Stimulated activated effector memory CD8-positive, alpha-beta T cell treated with anti-CD3 and anti-CD28 coated beads, Interleukin-12 subunit alpha, Interleukin-12 subunit beta, amount 100 ng/mL, for 72 hours (primary cell): Measurements from ENCODE around the gene INO80B.
A peak's percentile ranks its signal among the peaks of the same experiment; 100 is the strongest.
"Not testable (repeated sequence)": the region's sequence is repeated elsewhere in the genome, so short reads cannot be mapped to it uniquely, and the experiment has no call there.

Source experiments
- ATAC-seq: fragments of 150-1000 bp; cut with Tn5 transposase; 2 replicates; pipeline ENCODE4 v1.10.0; 2021
- DNase-seq, 2 donors: peaks; one replicate each; pipeline ENCODE4 v3.0.0; 2021 to 2022; ENCODE audit warnings: low spot score in 2 of 2
- H3K27ac Mint-ChIP-seq: one replicate; pipeline ENCODE4 v1.8.0; 2022; ENCODE audit warnings: mild to moderate bottlenecking, mixed read lengths
- H3K36me3 Mint-ChIP-seq: one replicate; pipeline ENCODE4 v1.8.0; 2022; ENCODE audit warnings: mild to moderate bottlenecking, mixed read lengths
- H3K4me1 Mint-ChIP-seq: one replicate; pipeline ENCODE4 v1.8.0; 2022; ENCODE audit warnings: mixed read lengths
- H3K4me3 Mint-ChIP-seq: one replicate; pipeline ENCODE4 v1.8.0; 2022; ENCODE audit warnings: mild to moderate bottlenecking, mixed read lengths
- H3K9me3 Mint-ChIP-seq: one replicate; pipeline ENCODE4 v1.8.0; 2022; ENCODE audit warnings: mixed read lengths

Gene INO80B

GRCh38 chr2:74458132-74458937, 3.4 kb downstream of the INO80B start, which contains the start of gene WBP1:
WBP1 (plus strand) TSS chr2:74458438; CDS start chr2:74458603, 165 bp downstream.
- Mint-ChIP-seq H3K36me3 (peaks cover 89% of the 10 kb centered on the region), H3K4me3 (peak within 1 kb of the TSS; percentile 98), H3K4me1 (peaks cover 76% of the 10 kb centered on the region), H3K27ac (peak within 1 kb of the TSS; percentile 97), H3K9me3 (no peaks in the 10 kb centered on the region)
- peak; percentile 88 to 99 for DNase-seq
- peak; percentile 89 for ATAC-seq

- peak overlapping the region; percentile 98 for H3K4me3 Mint-ChIP-seq
- ATAC-seq (no peak), DNase-seq (no peak)
- peaks cover 94% of the 10 kb centered on the region for H3K36me3 Mint-ChIP-seq
- peak overlapping the region; percentile 97 for H3K27ac Mint-ChIP-seq
- H3K4me1 Mint-ChIP-seq = peaks cover 76% of the 10 kb centered on the region
- H3K9me3 Mint-ChIP-seq = no peaks in the 10 kb centered on the region
Measured at GRCh38 chr2:74458938-74459363, 4.1 kb downstream of the INO80B start.

- H3K9me3 Mint-ChIP-seq, ATAC-seq, DNase-seq: not testable (repeated sequence)
- H3K36me3 Mint-ChIP-seq = peaks cover 91% of the 10 kb centered on the region
- H3K27ac Mint-ChIP-seq = peak overlapping the region; percentile 97
- H3K4me3 Mint-ChIP-seq = peak overlapping the region; percentile 98
- peaks cover 71% of the 10 kb centered on the region for H3K4me1 Mint-ChIP-seq
Measured at GRCh38 chr2:74459503-74460118, 4.7 kb downstream of the INO80B start.

GRCh38 chr2:74460187-74460586, 5.3 kb downstream of the INO80B start:
- H3K4me1 Mint-ChIP-seq = peaks cover 66% of the 10 kb centered on the region
- not testable (repeated sequence) for H3K9me3 Mint-ChIP-seq, DNase-seq, ATAC-seq
- H3K4me3 Mint-ChIP-seq = peak overlapping the region; percentile 98
- peaks cover 91% of the 10 kb centered on the region for H3K36me3 Mint-ChIP-seq
- peak overlapping the region; percentile 97 for H3K27ac Mint-ChIP-seq

GRCh38 chr2:74461187-74462053, 6.5 kb downstream of the INO80B start:
- ATAC-seq = no peak
- H3K27ac Mint-ChIP-seq = no peak overlapping the region
- H3K4me1 Mint-ChIP-seq = peaks cover 53% of the 10 kb centered on the region
- no peak overlapping the region for H3K4me3 Mint-ChIP-seq
- peaks cover 81% of the 10 kb centered on the region for H3K36me3 Mint-ChIP-seq
- no peak for DNase-seq
- H3K9me3 Mint-ChIP-seq = no peaks in the 10 kb centered on the region

- Mint-ChIP-seq H3K9me3 (no peaks in the 10 kb centered on the region), H3K4me3 (peak overlapping the region; percentile 97), H3K36me3 (peaks cover 73% of the 10 kb centered on the region), H3K4me1 (peaks cover 45% of the 10 kb centered on the region), H3K27ac (peak overlapping the region; percentile 86)
- DNase-seq = no peak
- no peak for ATAC-seq
Measured at GRCh38 chr2:74462054-74462785, 7.3 kb downstream of the INO80B start.

- peak overlapping the region; percentile 97 for H3K4me3 Mint-ChIP-seq
- ATAC-seq (no peak), DNase-seq (no peak)
- H3K9me3 Mint-ChIP-seq = no peaks in the 10 kb centered on the region
- H3K36me3 Mint-ChIP-seq = peaks cover 68% of the 10 kb centered on the region
- H3K27ac Mint-ChIP-seq = peak overlapping the region; percentile 86
- H3K4me1 Mint-ChIP-seq = peaks cover 40% of the 10 kb centered on the region
Measured at GRCh38 chr2:74462786-74463105, 7.9 kb downstream of the INO80B start.

DNA sequence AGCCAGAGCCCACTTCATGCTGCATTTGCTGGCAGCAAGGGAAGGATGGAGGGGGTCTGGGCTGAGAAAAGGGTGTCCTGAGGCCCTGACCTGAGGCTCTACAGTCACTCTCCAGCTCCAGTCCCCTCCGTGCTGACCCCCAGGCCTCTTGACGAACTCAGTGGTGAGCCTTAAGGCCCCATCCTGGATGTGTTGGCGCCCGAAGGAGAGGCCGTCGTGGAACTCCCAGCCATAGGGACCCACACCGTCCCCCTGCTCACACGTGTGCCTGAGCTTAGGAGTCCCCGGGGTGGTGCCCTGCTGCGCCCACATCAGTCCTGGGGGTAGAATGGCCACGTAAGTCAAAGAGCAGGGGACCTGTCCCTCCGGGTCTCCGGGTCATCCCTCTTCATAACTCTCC, 9.5 kb downstream of the INO80B start:
- DNase-seq (no peak), ATAC-seq (no peak)
- Mint-ChIP-seq H3K36me3 (peaks cover 51% of the 10 kb centered on the region), H3K9me3 (no peaks in the 10 kb centered on the region), H3K4me1 (peaks cover 25% of the 10 kb centered on the region), H3K27ac (peak overlapping the region; percentile 98), H3K4me3 (peak overlapping the region; percentile 97)

DNA sequence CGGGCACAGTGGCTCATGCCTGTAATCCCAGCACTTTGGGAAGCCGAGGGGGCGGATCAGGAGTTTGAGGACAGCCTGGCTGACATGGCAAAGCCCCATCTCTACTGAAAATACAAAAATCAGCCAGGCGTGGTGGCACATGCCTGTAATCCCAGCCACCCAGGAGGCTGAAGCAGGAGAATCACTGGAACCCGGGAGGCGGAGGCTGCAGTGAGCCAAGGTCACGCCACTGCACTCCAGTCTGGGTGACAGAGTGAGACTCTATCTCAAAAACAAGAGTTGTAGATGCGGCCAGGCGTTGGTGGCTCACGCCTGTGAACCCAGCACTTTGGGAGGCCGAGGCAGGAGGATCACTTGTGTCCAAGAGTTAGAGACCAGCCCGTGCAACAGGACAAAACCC, 15.9 kb downstream of the INO80B start:
- peaks cover 27% of the 10 kb centered on the region for H3K4me1 Mint-ChIP-seq
- peaks cover 56% of the 10 kb centered on the region for H3K36me3 Mint-ChIP-seq
- not testable (repeated sequence) for DNase-seq, H3K9me3 Mint-ChIP-seq, ATAC-seq
- peak overlapping the region; percentile 97 for H3K4me3 Mint-ChIP-seq
- peak overlapping the region; percentile 83 for H3K27ac Mint-ChIP-seq

GRCh38 chr2:74471332-74472065, 16.6 kb downstream of the INO80B start:
- DNase-seq (no peak), ATAC-seq (peak; percentile 4)
- H3K4me1 Mint-ChIP-seq = peaks cover 27% of the 10 kb centered on the region
- peak overlapping the region; percentile 97 for H3K4me3 Mint-ChIP-seq
- no peaks in the 10 kb centered on the region for H3K9me3 Mint-ChIP-seq
- H3K27ac Mint-ChIP-seq = peak overlapping the region; percentile 97
- peaks cover 56% of the 10 kb centered on the region for H3K36me3 Mint-ChIP-seq

DNA sequence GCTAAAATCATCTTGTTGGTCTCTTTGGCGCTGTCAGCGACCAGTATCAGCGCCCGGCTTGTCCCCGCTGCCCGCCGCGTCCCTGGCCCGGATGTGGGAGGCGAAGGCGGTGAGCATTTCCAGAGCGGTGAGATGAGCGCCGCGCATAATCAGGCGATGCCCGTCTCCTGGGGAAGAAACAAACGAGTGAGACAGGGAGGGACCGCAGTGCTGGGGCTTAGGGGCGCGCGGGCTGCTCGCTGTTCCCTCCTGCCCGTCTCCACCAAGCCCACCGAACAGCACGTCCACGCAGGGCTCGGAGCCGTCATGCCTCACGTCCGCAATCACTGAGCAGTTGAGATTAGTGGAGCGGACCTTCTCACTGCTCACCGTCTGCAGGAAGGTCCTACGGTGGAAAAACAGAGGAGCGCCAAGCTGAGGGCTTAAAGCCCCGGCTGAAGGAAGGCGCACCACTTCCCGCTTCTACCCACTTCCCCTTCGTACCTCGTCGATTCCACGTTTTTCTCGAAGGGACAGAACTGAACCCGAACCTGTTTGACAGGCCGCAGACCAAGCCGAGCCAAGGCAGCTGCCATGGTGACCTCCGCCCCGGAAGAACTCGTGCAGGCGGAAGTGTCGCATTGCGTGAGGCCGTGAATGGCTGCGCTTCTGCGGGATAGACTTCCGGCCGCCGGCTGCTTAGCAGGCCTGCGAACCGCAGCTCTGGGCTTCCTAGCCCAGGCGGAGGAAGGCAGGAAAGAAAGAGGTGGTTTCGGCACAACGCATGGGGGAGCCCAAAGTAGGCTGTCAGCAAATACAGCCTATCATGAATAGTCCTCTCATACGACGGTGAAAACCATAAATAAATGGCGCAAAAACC, 17.4 kb downstream of the INO80B start, which contains the start of gene MRPL53:
Gene MRPL53, minus strand, starts transcription at position 595 of the 859 bp plus-strand sequence. Its CDS starts 20 bp downstream, at position 575.
- peak within 1 kb of the TSS; percentile 97 for H3K27ac Mint-ChIP-seq

DNA sequence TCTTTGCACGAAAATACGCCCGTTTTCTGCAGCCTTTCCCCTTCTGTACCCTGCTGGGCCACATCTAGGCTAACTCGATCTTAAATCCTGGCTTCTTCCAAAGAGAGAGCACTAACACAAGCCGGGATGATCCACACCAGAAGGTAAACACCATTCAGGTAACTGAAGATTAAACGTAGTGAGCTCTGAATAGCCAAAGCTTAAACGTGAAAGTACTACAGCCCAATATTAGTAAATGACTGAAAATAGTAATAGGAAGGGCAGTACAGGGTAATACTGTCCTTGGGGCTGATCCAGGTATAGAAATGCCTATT, 18.0 kb downstream of the INO80B start:
- Mint-ChIP-seq H3K9me3 (no peaks in the 10 kb centered on the region), H3K36me3 (peaks cover 63% of the 10 kb centered on the region), H3K4me1 (peaks cover 27% of the 10 kb centered on the region), H3K4me3 (peak overlapping the region; percentile 97), H3K27ac (peak overlapping the region; percentile 97)
- ATAC-seq = no peak
- DNase-seq = no peak

More for the DNA sequence above, 17.4 kb downstream of the INO80B start, which contains the start of gene MRPL53:
- H3K9me3 Mint-ChIP-seq = no peaks in the 10 kb centered on the region
- DNase-seq (peak; percentile 88 to 97), ATAC-seq (peak; percentile 96)
- peak within 1 kb of the TSS; percentile 97 for H3K4me3 Mint-ChIP-seq
- H3K4me1 Mint-ChIP-seq = peaks cover 27% of the 10 kb centered on the region
- H3K36me3 Mint-ChIP-seq = peaks cover 57% of the 10 kb centered on the region

- Mint-ChIP-seq H3K27ac (no peak overlapping the region), H3K36me3 (peaks cover 79% of the 10 kb centered on the region), H3K4me3 (peak overlapping the region; percentile 97), H3K4me1 (peaks cover 27% of the 10 kb centered on the region), H3K9me3 (no peaks in the 10 kb centered on the region)
- DNase-seq (no peak), ATAC-seq (no peak)
Measured at GRCh38 chr2:74474481-74474880, 19.6 kb downstream of the INO80B start.
